ENCODE data around the gene GTF3C2.
A peak's percentile ranks its signal among the peaks of the same experiment; 100 is the strongest.
"Not testable (repeated sequence)": the region's sequence is repeated elsewhere in the genome, so short reads cannot be mapped to it uniquely, and the experiment has no call there.

Gene GTF3C2

DNA sequence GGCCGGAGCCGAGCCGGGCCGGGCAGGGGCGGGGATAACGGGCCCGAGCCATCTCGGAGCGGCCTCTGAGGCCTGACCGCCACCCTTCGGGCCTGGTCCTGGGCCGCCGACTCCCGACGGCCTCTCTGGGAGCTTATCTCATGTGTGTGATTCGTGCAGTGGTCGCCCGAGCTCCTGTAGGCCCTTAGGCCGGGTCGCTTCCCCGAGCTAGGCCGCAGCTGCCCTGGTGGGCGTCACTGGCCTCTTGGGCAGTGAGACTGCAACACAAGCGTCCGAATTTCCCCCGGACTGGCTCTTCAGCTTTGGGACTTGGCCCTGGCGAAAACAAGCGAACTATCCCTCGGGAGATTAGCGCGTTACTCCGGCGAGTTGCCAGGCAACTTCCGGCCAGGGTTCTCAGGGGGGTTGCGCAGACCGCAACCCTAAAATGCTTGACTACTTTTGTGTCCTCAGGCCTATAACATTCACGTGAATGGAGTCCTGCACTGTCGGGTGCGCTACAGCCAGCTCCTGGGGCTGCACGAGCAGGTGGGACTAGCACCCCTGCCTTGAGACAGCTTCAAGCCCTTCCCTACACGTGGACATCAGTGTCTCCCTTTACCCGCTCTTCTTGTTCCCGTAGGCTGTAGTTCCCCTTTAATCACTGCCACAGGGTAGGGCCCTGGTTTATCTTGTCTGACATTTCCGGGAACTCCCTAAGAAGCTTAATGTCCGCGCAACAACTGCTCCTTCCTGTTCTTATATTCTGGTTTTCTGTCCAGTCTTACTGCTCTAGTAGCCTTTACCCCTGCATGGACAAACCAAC is 14.5 kb upstream of the GTF3C2 start:
- DNase-seq, result peak; percentile 25

DNA sequence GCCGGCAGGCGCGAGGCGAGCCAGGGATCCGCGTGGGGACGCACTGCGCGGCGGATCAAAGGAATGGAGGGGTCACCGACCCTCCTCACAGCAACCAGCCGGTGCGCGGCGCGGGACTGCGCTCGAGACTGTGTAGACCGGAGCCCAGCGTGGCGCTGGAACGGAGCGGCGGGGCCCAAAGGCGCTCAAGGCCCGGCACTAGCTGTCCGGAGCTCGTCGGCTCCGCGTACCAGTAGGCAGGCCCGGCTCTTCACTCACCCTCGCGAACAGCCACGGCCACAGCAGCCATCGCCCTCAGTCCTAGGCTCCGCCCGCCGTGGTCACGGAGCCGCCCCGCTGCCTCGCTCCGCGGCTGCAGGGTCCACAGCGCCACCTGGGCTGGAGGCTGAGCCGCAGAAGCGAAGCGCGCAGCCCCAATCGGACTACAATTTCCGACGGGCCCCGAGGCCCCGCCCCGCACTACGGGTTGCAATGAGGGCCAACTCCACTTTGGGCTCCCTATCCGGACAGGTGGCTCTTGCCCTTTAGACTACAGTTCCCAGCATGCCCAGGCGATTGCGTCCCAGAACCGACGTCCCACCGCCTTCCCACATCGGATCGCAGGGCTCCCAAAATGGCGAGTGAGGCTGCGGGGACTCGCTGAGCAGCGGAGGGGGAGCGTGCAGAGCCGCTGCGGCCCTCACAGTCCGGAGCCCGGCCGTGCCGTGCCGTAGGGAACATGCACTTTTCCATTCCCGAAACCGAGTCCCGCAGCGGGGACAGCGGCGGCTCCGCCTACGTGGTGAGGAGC is 13.7 kb upstream of the GTF3C2 start, which contains the start of the genes EIF2B4 and SNX17:
Gene EIF2B4 (minus strand): TSS at position 313 of the 790 bp plus-strand sequence. CDS start 24 bp downstream, at position 289.
Gene SNX17 (plus strand): TSS at position 591 of the 790 bp plus-strand sequence. CDS start 128 bp downstream, at position 719.
- peak; percentile 98 for DNase-seq

GRCh38 chr2:27369471-27370025 is 13.0 kb upstream of the GTF3C2 start:
- DNase-seq, result peak; percentile 54

GRCh38 chr2:27363933-27364332 is 7.4 kb upstream of the GTF3C2 start:
- DNase-seq, result no peak

GRCh38 chr2:27362678-27363420 is 6.3 kb upstream of the GTF3C2 start:
- no peak for DNase-seq

DNA sequence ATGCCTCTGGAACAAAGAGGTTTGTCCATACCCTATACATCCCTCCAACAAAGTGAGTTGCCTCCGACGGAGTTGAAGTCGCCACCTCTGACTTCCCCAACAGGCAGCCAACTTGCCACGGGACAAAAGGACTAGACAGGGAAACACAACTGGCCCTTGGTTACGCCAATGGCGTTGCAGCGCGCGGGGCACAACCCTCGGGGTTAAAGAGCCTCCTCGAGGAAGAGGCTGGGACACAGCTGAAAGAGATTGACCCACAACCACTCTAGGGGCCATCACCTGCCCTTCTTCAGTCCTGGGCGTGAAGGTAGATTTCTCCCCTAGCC is 545 bp downstream of the GTF3C2 start:
- no peak for DNase-seq

GRCh38 chr2:27354597-27354927 is 2.0 kb downstream of the GTF3C2 start:
- no peak for DNase-seq

DNA sequence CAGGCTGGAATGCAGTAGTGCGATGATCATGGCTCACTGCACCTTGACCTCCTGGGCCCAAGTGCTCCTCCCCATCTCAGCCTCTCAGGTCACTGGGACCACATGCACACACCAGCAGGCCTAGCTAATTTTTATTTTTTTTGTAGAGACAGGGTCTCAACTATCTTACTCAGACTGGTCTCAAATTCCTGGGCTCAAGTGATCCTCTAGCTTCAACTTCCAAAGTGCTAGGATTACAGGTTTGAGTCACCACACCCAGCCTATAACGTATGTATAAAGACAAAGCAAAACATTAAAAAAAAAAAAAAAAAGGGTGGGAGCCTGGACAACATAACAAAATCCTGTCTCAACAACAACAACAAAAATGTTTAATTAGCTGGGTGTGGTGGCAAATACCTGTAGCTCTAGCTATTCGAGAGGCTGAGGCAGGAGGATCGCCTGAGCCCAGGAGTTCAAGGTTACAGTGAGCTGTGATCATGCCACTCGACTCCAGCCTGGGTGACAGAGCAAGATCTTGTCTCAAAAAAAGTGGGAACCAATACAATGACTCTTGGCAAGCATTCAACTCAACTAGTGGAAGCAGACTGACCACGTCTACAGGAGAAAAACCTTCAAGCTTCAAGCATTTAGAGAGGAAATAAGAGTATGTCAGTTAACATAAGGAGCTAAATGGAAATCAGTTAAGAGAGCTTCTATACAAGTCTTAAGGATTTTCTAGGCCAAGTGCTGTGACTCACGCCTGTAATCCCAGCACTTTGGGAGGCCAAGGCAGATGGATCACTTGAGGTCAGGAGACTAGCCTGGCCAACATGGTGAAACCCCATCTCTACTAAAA is 2.6 kb downstream of the GTF3C2 start:
- no peak for DNase-seq

- DNase-seq, result not testable (repeated sequence)
These were observed 3.2 kb downstream of the GTF3C2 start for GRCh38 chr2:27353386-27353761.

- DNase-seq, result no peak
These were observed 4.6 kb downstream of the GTF3C2 start for GRCh38 chr2:27351802-27352598.

DNA sequence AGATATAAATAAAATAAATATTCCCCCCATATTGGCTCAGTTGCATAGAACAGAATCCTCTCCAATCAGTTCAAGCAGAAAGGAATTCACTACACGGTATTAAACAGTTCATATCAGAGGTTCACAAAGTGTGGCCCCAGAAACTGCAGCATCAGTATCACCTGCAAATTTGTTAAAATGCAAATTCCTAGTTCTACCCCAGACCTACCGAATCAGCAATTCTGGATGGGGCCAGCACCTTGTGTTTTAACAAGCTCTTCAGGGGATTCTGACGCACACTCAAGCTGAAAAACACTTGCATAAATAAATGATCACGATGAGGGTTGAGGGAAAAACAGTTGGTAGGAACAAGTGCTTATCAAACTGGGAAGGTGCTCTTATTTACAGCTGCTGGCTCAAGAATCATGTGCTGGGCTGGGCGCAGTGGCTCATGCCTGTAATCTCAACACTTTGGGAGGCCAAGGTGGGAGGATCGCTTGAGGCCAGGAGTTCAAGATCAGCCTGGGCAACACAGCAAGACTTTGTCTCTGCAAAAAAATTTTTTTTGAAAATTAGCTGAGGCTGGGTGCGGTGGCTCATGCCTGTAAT is 6.4 kb downstream of the GTF3C2 start:
- no peak for DNase-seq

DNA sequence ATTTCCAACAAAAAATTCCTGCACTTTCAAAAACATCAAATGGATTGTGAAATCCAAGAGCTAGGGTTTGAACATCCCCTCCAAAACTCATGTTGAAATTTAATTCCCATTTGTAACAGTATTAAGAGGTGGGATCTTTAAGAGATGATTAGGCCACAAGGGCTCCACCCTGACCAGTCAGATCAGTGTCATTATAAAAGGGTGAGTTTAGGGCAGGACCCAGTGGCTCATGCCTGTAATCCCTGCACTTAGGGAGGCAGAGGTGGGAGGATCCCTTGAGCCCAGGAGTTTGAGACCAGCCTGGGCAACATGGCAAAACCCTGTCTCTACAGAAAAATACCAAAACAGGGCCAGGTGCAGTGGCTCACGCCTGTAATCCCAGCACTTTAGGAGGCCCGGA is 8.9 kb downstream of the GTF3C2 start:
- no peak for DNase-seq

DNA sequence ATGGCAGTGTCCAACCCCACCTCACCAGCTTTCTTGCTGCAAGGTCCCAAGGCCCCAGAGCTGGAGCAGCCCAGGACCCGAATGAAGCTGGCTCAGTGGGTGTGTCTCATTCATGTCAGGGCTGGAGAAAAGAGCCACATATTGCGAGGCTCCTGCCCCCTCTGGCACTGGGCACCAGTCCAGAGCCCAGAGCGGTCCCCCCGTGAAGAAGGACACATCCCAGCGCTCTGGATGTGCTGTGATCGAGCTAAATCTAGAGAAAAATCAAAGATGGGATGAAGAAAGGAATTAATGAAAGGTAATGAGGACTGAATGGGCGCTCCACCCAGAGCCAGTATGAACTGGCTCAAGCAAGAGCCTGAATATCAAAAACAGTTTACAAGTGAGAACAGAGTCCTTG is 20.4 kb downstream of the GTF3C2 start:
- DNase-seq, result no peak

DNA sequence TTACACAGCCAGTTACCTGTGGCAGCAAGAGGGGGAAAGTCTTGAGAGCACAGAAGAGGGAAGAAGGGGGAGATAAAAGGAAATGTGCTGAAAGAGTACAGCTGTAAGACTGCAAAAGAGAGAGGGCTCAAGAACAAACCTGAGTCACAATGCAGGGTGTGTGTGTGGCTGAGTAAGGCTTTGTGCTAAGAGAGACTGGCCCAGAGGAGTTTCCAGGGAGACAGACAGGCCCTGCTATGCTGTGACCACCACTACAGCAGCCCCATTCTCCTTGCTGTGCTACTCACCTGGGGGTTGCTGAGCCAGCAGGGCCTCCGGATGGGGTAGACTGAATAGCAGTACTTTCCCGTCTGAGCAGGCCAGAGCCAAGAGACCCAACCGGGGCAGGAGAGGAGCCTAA is 21.3 kb downstream of the GTF3C2 start:
- DNase-seq, result no peak

DNA sequence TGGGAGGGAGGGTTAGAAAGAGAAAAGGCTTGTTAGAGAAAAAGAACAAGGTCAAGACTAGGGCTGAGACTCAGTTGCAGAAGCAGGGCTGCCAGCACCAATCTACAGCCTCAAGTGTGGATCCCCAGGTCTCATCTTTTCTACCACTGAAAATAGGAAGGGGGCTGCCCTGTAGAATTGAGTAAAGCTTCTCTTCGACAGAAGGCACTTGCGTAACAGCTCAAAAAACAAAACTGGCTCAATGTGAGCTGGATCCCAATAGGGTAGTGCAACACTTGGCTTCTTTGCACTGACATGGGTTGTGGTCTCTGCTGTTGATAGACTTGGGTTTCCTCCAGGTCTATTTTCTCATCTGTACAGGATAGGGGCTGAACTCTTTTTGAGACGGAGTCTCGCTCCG is 31.8 kb downstream of the GTF3C2 start:
- DNase-seq, result no peak

- DNase-seq, result peak; percentile 14
These were observed 32.8 kb downstream of the GTF3C2 start for GRCh38 chr2:27323596-27324285.

DNA sequence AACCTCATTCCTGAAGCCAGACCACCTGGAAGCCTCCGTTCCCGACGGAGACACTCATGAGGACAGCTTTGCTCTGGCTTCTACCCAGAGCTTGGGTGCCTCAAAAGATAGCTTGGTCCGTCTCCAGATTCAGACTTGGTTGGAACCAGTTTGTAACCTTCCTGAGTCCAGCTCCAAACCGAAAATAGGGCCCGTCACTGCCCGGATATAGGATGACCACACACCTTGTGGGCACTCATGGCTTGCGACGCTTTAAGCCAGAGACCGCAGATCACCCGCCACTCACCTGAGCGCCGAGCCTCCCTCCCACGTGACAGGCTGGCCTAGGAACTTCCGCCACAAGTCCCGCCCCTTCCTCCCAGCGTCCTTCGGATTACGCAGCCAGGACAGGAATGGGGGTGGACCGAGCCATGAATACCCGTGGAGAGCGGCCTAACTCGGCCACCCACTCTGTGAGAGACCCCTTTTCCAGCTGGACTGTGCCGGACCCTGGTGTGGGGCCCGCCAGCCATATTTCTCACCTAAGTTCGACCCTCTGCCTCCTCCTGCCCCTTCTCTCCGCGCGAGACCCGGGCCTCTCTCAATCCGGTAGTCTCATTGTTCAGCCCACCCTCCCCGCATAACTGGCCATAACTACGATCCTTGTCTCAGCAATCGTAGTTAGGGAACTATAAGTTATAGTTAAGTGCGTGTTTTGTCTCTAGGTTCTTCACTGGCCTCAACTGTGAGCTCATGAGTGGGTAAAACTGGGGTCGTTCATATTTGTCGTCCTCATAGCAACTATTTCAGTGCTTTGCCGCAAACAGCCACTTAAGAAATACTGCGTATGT is 33.6 kb downstream of the GTF3C2 start, which contains the start of gene MPV17:
Gene MPV17 (minus strand): TSS at position 332 of the 830 bp plus-strand sequence. CDS start 580 bp downstream, outside the sequence.
- peak; percentile 89 for DNase-seq

- DNase-seq, result no peak
These were observed 34.2 kb downstream of the GTF3C2 start for GRCh38 chr2:27322301-27322765.

DNA sequence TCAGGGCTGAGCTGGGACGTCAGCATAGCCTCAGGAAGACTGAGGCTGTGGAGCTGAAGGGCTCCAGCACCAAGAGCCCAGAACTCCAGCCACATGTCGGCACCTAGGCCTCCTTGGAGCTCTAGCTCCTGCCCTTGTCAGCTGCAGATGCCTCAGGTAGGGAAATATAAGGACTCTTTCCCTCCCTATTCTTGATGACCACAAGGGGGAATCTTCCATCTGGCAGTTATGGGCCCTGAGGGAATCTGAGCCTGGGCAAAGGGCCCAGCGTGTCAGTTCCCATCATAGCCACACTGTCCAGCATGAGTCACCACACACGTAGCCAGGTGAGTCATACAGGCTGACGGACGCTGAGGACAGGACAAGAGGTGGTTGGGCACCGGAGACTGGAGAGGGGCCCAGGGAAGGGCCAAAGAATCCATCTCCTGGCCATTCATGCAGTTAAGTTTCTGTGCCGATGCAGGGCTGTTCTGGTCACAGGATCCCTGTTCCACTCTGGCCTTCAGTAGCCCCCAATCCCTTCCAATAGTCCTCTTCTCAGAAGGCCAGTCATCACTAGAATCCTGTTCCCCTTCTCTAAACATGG is 35.5 kb downstream of the GTF3C2 start:
- no peak for DNase-seq

Data from NCI-H2227 treated with DMSO at 0.1 percent for 48 hours (cell line).